Brain microvascular endothelial cell (primary cell): ENCODE measurements around the gene LYVE1.

Experiments
- DNase-seq: peaks from one replicate; pipeline ENCODE4 v3.0.0-alpha.2; 2020
- H3K27ac ChIP-seq: fragments of 250-450 bp; sonication (Bioruptor Pico); 2 replicates; pipeline ENCODE4 v1.5.1; 2020; ENCODE audit warnings: mild to moderate bottlenecking, moderate library complexity
- H3K27me3 ChIP-seq: fragments of 250-450 bp; sonication (Bioruptor Pico); replicated peaks from 2 replicates; pipeline ENCODE4 v1.5.1; 2020; ENCODE audit warnings: mild to moderate bottlenecking
- H3K36me3 ChIP-seq: fragments of 250-450 bp; sonication (Bioruptor Pico); replicated peaks from 2 replicates; pipeline ENCODE4 v1.5.1; 2020; ENCODE audit warnings: mild to moderate bottlenecking
- H3K4me3 ChIP-seq: 2 replicates; pipeline ENCODE4 v1.5.1; 2011; ENCODE audit warnings: low read depth, mild to moderate bottlenecking, control low read depth, low read length, moderate library complexity
- CTCF ChIP-seq: IDR thresholded peaks from 2 replicates; pipeline ENCODE4 v1.5.1; 2011; ENCODE audit warnings: low read depth, mild to moderate bottlenecking, moderate library complexity, low read length, control low read depth, inconsistent platforms; ENCODE audit errors: missing control alignments
- in situ Hi-C: cut with HindIII; loops from 2 replicates; pipeline ENCODE4 v1.10.0; 2017; ENCODE audit warnings: low sequenced_read_pairs, low pct_ligation_motif_present

Gene LYVE1

GRCh38 chr11:10520562-10520961 lies 47.9 kb downstream of the LYVE1 start:
- no peak overlapping the region for H3K27ac ChIP-seq
- no peak overlapping the region for H3K4me3 ChIP-seq
- TF ChIP-seq CTCF, result no peak
- H3K36me3 ChIP-seq, result peaks cover 31% of the 10 kb centered on the region
- no peaks in the 10 kb centered on the region for H3K27me3 ChIP-seq
- in situ Hi-C loops, result no loop called here
- DNase-seq, result no peak

GRCh38 chr11:10519630-10520029 lies 48.8 kb downstream of the LYVE1 start:
- DNase-seq, result no peak
- no peak overlapping the region for H3K27ac ChIP-seq
- in situ Hi-C loops, result no loop called here
- no peak for TF ChIP-seq CTCF
- H3K36me3 ChIP-seq, result peaks cover 31% of the 10 kb centered on the region
- no peaks in the 10 kb centered on the region for H3K27me3 ChIP-seq
- no peak overlapping the region for H3K4me3 ChIP-seq

- in situ Hi-C loops, result no loop called here
- Histone ChIP-seq H3K27me3 (no peaks in the 10 kb centered on the region), H3K27ac (no peak overlapping the region), H3K4me3 (no peak overlapping the region), H3K36me3 (peaks cover 31% of the 10 kb centered on the region)
- no peak for TF ChIP-seq CTCF
- no peak for DNase-seq
Measured at GRCh38 chr11:10518891-10519290, 49.6 kb downstream of the LYVE1 start.

- Histone ChIP-seq H3K27ac (no peak overlapping the region), H3K36me3 (peaks cover 27% of the 10 kb centered on the region), H3K4me3 (no peak overlapping the region), H3K27me3 (no peaks in the 10 kb centered on the region)
- no peak for TF ChIP-seq CTCF
- no peak for DNase-seq
- in situ Hi-C loops, result no loop called here
Measured at GRCh38 chr11:10518123-10518522, 50.3 kb downstream of the LYVE1 start.

GRCh38 chr11:10515418-10515817 lies 53.0 kb downstream of the LYVE1 start:
- no peak for DNase-seq
- Histone ChIP-seq H3K36me3 (peaks cover 11% of the 10 kb centered on the region), H3K4me3 (no peak overlapping the region), H3K27me3 (no peaks in the 10 kb centered on the region), H3K27ac (no peak overlapping the region)
- no peak for TF ChIP-seq CTCF
- in situ Hi-C loops, result no loop called here

- Histone ChIP-seq H3K4me3 (no peak overlapping the region), H3K27me3 (no peaks in the 10 kb centered on the region), H3K36me3 (peaks cover 9% of the 10 kb centered on the region), H3K27ac (peak overlapping the region; percentile 31)
- in situ Hi-C loops, result no loop called here
- DNase-seq, result peak; percentile 45
- no peak for TF ChIP-seq CTCF
Measured at GRCh38 chr11:10514709-10515108, 53.8 kb downstream of the LYVE1 start.
